ENCODE results near the gene FUT6. TPM values are rescaled to one million over a fixed set of nuclear protein-coding genes. Genes with fewer than 3 reads are reported as not detected.

FUT6 gene
- total and polyA plus RNA-seq, 5 experiments from 2014 or later, result not detected

DNA sequence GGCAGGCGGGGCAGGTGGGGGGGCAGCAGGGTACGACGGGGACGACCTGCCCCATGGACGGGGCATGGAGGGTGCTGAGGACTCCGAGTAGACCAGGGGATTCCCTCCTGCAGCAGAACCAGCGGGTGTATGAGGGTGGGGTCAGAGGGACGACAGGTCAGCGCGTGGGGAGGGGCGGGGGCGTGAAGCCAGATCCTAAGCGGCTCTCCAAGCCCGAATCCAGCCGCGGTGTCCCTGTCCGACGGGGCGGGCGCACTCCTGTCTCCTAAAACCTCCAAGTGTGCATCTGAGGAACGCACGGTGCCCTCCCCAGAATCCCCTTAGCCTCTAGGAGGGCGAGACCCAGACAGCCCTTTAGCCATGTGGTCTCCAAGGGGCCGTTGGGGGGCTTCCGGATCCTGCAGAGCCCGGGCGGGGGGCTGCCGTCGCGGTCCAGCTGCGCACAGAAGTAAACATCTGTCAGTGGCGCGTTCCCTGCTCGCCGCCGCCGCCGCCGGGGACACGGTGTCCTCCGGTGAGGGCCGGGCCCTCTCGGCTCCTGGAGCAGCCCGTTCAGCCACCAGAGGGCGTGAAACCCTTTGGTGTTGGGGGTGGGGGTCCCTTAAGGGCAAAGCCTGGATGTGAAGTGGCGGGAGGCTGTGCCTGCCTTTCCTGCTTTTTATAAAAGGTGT, 33.9 kb downstream of the FUT6 start:
- POLR2A ChIA-PET, result interaction anchor here (1.0 kb wide), 1 partner anchor 22 kb away, joined by 5 read pairs; no protein-coding TSS in a partner anchor
- Mint-ChIP-seq H3K4me3 (peak overlapping the region; percentile 30 to 82 (median 51)), H3K27me3 (peaks cover 1 to 11% (median 4%) of the 10 kb centered on the region in 5 donors), H3K9me3 (no peaks in the 10 kb centered on the region), H3K4me1 (peaks cover 11 to 27% (median 24%) of the 10 kb centered on the region in 4 donors), H3K36me3 (no peaks in the 10 kb centered on the region), H3K27ac (peak overlapping the region in 5 of 10 donors; percentile 38 to 65 (median 60))
- peak; percentile 41 to 84 (median 63) for DNase-seq
- ATAC-seq, result peak; percentile 21 to 37

DNA sequence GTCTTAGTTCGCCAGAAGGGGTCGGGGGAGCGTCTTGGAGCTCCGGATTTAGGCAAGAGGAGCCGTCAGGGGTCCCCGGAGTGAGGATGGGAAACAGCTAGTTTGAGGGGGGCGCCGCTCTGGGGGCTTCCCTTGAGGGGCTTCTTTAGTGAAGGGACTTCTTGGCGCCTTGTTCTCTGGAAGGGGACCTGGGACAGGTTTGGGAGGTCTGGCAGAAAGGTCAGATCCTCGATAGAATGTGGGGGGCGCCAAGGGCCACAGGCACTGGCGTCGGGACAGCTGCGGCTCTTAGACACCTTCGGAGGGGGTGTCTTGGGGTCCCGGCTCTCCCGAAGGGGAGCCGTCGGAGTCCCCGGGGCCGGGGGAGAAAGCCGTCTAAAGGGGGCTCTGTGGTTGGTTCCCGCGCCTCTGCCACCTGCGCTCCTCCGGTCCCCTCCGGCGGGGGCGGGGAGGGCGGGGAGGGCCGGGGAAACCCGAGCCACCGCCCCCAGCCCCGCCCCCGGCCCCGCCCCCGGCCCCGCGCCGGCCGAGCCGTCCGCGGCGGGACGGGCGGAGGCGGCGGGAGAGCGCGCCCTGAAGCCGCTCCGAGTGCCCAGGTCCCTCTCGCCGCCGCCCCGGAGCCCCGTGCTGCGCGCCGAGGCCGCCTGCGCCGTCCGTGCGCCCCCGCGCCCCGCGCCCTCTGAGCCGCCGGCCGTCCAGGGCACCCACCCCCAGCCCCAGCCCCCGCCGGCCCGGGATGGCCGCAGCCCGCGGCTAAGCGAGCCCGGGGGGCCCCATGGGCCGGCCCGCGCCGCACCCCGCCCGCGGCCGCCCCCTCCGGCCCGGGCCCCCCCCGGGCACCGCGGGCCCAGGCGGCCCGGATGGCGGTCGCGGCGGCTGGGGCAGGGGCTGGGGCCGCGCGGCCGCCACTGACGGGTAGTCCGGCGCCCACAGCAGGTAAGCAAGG, 34.7 kb downstream of the FUT6 start, which contains the start of gene NRTN:
Gene NRTN (plus strand): TSS at position 552 of the 946 bp plus-strand sequence. CDS start 19,099 bp downstream, outside the sequence.
- Mint-ChIP-seq H3K36me3 (no peaks in the 10 kb centered on the region), H3K9me3 (no peaks in the 10 kb centered on the region), H3K4me1 (peaks cover 11 to 27% (median 24%) of the 10 kb centered on the region in 4 donors), H3K27ac (peak within 1 kb of the TSS in 8 of 10 donors; percentile 55 to 91 (median 80)), H3K4me3 (peak within 1 kb of the TSS; percentile 70 to 86 (median 79)), H3K27me3 (peaks cover 2 to 11% (median 9%) of the 10 kb centered on the region in 5 donors)
- ATAC-seq, result peak; percentile 15 to 16
- peak in 4 of 10 donors; percentile 36 to 64 (median 54) for DNase-seq
- POLR2A ChIA-PET, result interaction anchor here (0.6 to 1.8 kb wide), 10 partner anchors 14 to 1086 kb away, joined by 4 to 23 read pairs (median 6); partner anchors contain the start of genes DUS3L, NDUFA11, RANBP3 and VMAC

- POLR2A ChIA-PET, result interaction anchor here (0.6 to 1.8 kb wide), 12 partner anchors 13 to 1086 kb away, joined by 3 to 23 read pairs (median 4); partner anchors contain the start of genes DENND1C, DUS3L, NDUFA11 and RANBP3
- H3K4me3 Mint-ChIP-seq, result peak overlapping the region; percentile 70 to 86 (median 79)
- ATAC-seq (peak; percentile 94 to 96), DNase-seq (peak; percentile 85 to 98 (median 93))
- peaks cover 6 to 18% (median 14%) of the 10 kb centered on the region in 5 donors for H3K27me3 Mint-ChIP-seq
- H3K9me3 Mint-ChIP-seq, result no peaks in the 10 kb centered on the region
- no peaks in the 10 kb centered on the region for H3K36me3 Mint-ChIP-seq
- H3K4me1 Mint-ChIP-seq, result peaks cover 14 to 27% (median 25%) of the 10 kb centered on the region in 4 donors
- peak overlapping the region in 8 of 10 donors; percentile 55 to 91 (median 80) for H3K27ac Mint-ChIP-seq
These were observed 35.6 kb downstream of the FUT6 start for GRCh38 chr19:5803752-5804515.

- ATAC-seq (no peak), DNase-seq (no peak)
- Mint-ChIP-seq H3K36me3 (no peaks in the 10 kb centered on the region), H3K4me3 (peak overlapping the region; percentile 62 to 86 (median 76)), H3K27ac (peak overlapping the region in 3 of 10 donors; percentile 33 to 65 (median 37)), H3K4me1 (peaks cover 16 to 27% (median 25%) of the 10 kb centered on the region in 4 donors), H3K9me3 (no peaks in the 10 kb centered on the region), H3K27me3 (peaks cover 7 to 24% (median 17%) of the 10 kb centered on the region in 5 donors)
- POLR2A ChIA-PET, result interaction anchor here (0.6 to 1.8 kb wide), 9 partner anchors 12 to 678 kb away, joined by 3 to 23 read pairs (median 5); partner anchors contain the start of genes DENND1C, DUS3L, NDUFA11 and RANBP3
These were observed 36.1 kb downstream of the FUT6 start for GRCh38 chr19:5803441-5803751.

GRCh38 chr19:5801796-5802619, 37.5 kb downstream of the FUT6 start:
- H3K4me3 Mint-ChIP-seq, result peak overlapping the region in 8 of 10 donors; percentile 55 to 83 (median 62)
- H3K4me1 Mint-ChIP-seq, result peaks cover 16 to 27% (median 25%) of the 10 kb centered on the region in 4 donors
- H3K36me3 Mint-ChIP-seq, result no peaks in the 10 kb centered on the region
- H3K9me3 Mint-ChIP-seq, result no peaks in the 10 kb centered on the region
- H3K27me3 Mint-ChIP-seq, result peaks cover 7 to 32% (median 18%) of the 10 kb centered on the region in 5 donors
- peak in 1 of 10 donors; percentile 32 for DNase-seq
- ATAC-seq, result no peak
- H3K27ac Mint-ChIP-seq, result peak overlapping the region in 2 of 10 donors; percentile 41 to 73
- POLR2A ChIA-PET, result no interaction called here

- ATAC-seq, result no peak
- H3K9me3 Mint-ChIP-seq, result no peaks in the 10 kb centered on the region
- H3K4me3 Mint-ChIP-seq, result peak overlapping the region in 1 of 10 donors; percentile 26
- peak overlapping the region in 2 of 10 donors; percentile 11 to 18 for H3K27ac Mint-ChIP-seq
- peaks cover 14 to 27% (median 25%) of the 10 kb centered on the region in 4 donors for H3K4me1 Mint-ChIP-seq
- no peak for DNase-seq
- peaks cover 7 to 32% (median 21%) of the 10 kb centered on the region in 5 donors for H3K27me3 Mint-ChIP-seq
- no peaks in the 10 kb centered on the region for H3K36me3 Mint-ChIP-seq
- POLR2A ChIA-PET, result no interaction called here
These were observed 38.9 kb downstream of the FUT6 start for GRCh38 chr19:5800361-5801270.

- H3K4me1 Mint-ChIP-seq, result peaks cover 14 to 27% (median 23%) of the 10 kb centered on the region in 4 donors
These were observed 40.0 kb downstream of the FUT6 start for GRCh38 chr19:5799247-5800241.

DNA sequence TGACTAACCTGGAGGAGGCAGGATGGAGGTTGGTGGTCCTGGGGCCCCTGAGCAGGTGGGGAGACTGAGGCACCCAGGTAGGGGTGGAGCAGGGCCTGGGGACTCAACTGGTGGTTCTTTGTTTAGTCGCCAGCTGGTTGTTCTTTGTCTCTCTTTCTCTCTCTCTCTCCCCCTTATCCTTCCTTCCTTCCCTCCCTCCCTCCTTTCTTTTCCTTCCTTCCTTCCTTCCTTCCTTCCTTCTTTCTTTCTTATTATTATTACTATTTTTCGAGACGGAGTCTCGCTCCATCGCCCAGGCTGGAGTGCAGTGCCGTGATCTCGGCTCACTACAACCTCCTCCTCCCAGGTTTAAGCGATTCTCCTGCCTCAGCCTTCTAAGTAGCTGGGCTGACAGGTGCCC, 41.3 kb downstream of the FUT6 start:
- Mint-ChIP-seq H3K36me3 (no peaks in the 10 kb centered on the region), H3K27ac (no peak overlapping the region), H3K9me3 (no peaks in the 10 kb centered on the region), H3K4me3 (no peak overlapping the region), H3K27me3 (peaks cover 7 to 32% (median 20%) of the 10 kb centered on the region in 5 donors), H3K4me1 (peaks cover 8 to 14% (median 12%) of the 10 kb centered on the region in 4 donors)
- ATAC-seq (no peak), DNase-seq (no peak)
- POLR2A ChIA-PET, result no interaction called here

More at GRCh38 chr19:5799247-5800241, 40.0 kb downstream of the FUT6 start:
- POLR2A ChIA-PET, result no interaction called here
- peak overlapping the region in 1 of 10 donors; percentile 24 for H3K4me3 Mint-ChIP-seq
- peaks cover 7 to 32% (median 21%) of the 10 kb centered on the region in 5 donors for H3K27me3 Mint-ChIP-seq
- H3K9me3 Mint-ChIP-seq, result no peaks in the 10 kb centered on the region
- H3K36me3 Mint-ChIP-seq, result no peaks in the 10 kb centered on the region
- ATAC-seq (no peak), DNase-seq (no peak)
- peak overlapping the region in 2 of 10 donors; percentile 18 to 43 for H3K27ac Mint-ChIP-seq

DNA sequence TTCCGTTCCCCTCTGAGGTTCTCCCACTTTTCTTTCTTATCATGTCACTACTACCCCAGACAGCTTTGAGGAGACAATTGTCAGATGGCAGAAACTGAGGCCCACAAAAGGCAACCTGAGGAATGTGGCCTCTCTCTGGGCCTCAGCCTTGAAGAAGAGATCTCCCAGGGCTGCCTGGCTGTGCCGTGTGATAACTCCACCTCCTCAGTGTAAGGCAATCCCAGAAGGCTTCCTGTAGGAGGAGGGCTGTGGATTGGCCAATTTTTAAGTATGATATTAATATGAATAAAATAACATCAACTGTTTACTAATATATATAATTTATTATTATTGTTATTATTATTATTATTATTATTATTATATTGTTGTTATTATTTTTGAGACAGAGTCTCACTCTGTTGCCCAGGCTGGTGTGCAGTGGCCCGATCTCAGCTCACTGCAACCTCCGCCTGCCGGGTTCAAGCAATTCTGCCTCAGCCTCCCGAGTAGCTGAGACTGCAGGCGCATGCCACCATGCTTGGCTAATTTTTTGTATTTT, 44.1 kb downstream of the FUT6 start:
- Mint-ChIP-seq H3K4me3 (no peak overlapping the region), H3K27me3 (peaks cover 5 to 26% (median 12%) of the 10 kb centered on the region in 5 donors), H3K9me3 (peaks cover 0 to 3% (median 0%) of the 10 kb centered on the region in 9 donors), H3K27ac (no peak overlapping the region), H3K4me1 (peaks cover 7 to 9% (median 8%) of the 10 kb centered on the region in 4 donors), H3K36me3 (peaks cover under 1 to 4% (median 3%) of the 10 kb centered on the region in 3 donors)
- DNase-seq (no peak), ATAC-seq (no peak)
- POLR2A ChIA-PET, result no interaction called here

Data from naive thymus-derived CD8-positive, alpha-beta T cell (primary cell).